Measurements from ENCODE around the gene ARHGAP28. TPM values are rescaled to one million over a fixed set of nuclear protein-coding genes. Genes with fewer than 3 reads are reported as not detected.
"Not testable (repeated sequence)": the region's sequence is repeated elsewhere in the genome, so short reads cannot be mapped to it uniquely, and the experiment has no call there.

ARHGAP28 gene
- polyA plus RNA-seq, 12 donors = 19.7 to 48.5 (median 26.6) TPM; not detected in 1

GRCh38 chr18:6811816-6812215 lies 82.3 kb downstream of the ARHGAP28 start:
- peak; percentile 30 for DNase-seq

- no peak for DNase-seq
These were observed 85.4 kb downstream of the ARHGAP28 start for GRCh38 chr18:6814882-6815425.

- no peak for DNase-seq
These were observed 86.6 kb downstream of the ARHGAP28 start for GRCh38 chr18:6816154-6816553.

- no peak for DNase-seq
These were observed 89.8 kb downstream of the ARHGAP28 start for GRCh38 chr18:6819332-6819731.

- no peak for DNase-seq
These were observed 90.8 kb downstream of the ARHGAP28 start for GRCh38 chr18:6820314-6820713.

GRCh38 chr18:6821356-6821755 lies 91.8 kb downstream of the ARHGAP28 start:
- DNase-seq = no peak

GRCh38 chr18:6827161-6827560 lies 97.6 kb downstream of the ARHGAP28 start:
- not testable (repeated sequence) for DNase-seq

- not testable (repeated sequence) for DNase-seq
These were observed 98.0 kb downstream of the ARHGAP28 start for GRCh38 chr18:6827566-6827965.

GRCh38 chr18:6830916-6831315 lies 101.4 kb downstream of the ARHGAP28 start:
- DNase-seq = no peak

- no peak for DNase-seq
These were observed 105.8 kb downstream of the ARHGAP28 start for GRCh38 chr18:6835345-6835744.

- no peak for DNase-seq
These were observed 106.8 kb downstream of the ARHGAP28 start for GRCh38 chr18:6836331-6836730.

GRCh38 chr18:6837904-6838303 lies 108.4 kb downstream of the ARHGAP28 start:
- no peak for DNase-seq

GRCh38 chr18:6842081-6842480 lies 112.6 kb downstream of the ARHGAP28 start:
- DNase-seq = no peak

GRCh38 chr18:6843308-6843707 lies 113.8 kb downstream of the ARHGAP28 start:
- DNase-seq = no peak

- not testable (repeated sequence) for DNase-seq
These were observed 116.0 kb downstream of the ARHGAP28 start for GRCh38 chr18:6845521-6845920.

GRCh38 chr18:6850396-6850795 lies 120.9 kb downstream of the ARHGAP28 start:
- no peak for DNase-seq

- no peak for DNase-seq
These were observed 122.0 kb downstream of the ARHGAP28 start for GRCh38 chr18:6851480-6851879.

- no peak for DNase-seq
These were observed 125.3 kb downstream of the ARHGAP28 start for GRCh38 chr18:6854811-6855210.

GRCh38 chr18:6855767-6856166 lies 126.3 kb downstream of the ARHGAP28 start:
- DNase-seq = no peak

- no peak for DNase-seq
These were observed 127.8 kb downstream of the ARHGAP28 start for GRCh38 chr18:6857300-6857699.

- DNase-seq = no peak
These were observed 130.3 kb downstream of the ARHGAP28 start for GRCh38 chr18:6859676-6860422.

GRCh38 chr18:6860804-6861448 lies 131.4 kb downstream of the ARHGAP28 start:
- no peak for DNase-seq

- DNase-seq = no peak
These were observed 135.7 kb downstream of the ARHGAP28 start for GRCh38 chr18:6865251-6865650.
